K562 treated with DMSO at 1 percent for 12 hours (cell line): Measurements from ENCODE around the gene TTC24. TPM values are rescaled to one million over a fixed set of nuclear protein-coding genes. Genes with fewer than 3 reads are reported as not detected.

ENCODE experiments used
- total RNA-seq: library from RNA; unstranded; fragments of 300-600 nt; gene quantifications from 2 replicates; pipeline ENCODE4 v1.2.3, GENCODE V29; 2022; ENCODE audit not compliant: insufficient read depth

Gene TTC24
- not detected in 2 replicates for total RNA-seq

DNA sequence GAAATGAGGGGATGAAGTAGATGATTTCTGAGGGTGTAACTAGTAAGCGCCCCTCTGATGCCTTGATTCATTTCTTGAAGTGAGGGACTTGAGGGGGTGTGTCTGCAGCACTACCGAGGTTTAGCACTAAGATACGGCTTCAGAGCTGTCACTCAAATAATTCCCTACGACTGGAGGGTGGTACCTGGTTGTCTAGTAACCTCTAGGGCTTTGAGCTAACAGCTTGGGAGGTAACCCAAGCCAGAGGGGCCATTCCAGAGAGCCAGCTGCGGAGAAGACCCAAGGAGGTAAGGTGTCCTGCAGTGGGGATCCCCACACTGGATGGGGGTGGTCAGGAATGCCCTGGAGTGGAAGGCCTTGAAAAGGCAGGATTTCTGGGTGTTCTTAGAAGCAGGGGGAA is at the start of gene TTC24:
Gene TTC24 (plus strand): TSS at position 252 of the 400 bp plus-strand sequence. CDS start 1,642 bp downstream, outside the sequence.

DNA sequence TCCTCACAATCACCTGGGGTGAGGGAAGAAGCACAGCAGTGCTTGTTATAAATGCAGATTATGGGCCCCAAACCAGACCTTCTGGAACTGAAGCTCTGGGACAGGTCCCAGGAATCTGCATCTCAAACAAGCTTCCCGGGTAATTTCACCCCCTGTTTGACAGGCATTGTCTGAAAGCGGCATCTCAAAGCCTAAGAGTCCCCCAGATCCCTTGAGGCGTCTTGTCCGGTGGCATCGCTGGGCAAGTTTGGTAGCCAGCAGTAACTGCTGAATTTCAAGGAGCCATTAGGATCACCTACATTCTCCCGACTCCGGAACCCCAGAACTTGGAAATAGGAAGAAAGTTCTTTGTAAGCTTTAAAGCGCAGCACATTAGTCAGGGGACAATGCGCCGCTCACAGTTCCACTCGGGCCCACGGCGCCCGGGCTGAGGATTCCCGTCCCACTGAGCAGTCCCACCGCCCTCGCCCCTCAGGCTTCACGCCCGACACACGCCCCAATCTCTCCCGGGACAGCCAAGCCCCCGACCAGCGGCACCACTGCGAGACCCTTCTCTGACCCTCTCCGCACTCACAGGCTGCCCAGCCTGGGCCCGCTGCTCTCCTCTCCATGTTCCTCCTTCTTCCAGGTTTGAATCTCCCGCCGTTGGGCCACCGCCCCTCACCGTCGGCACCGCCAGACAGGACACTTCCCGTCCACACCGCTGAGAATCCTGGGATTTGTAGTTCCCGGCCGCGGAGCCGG is 7.4 kb upstream of the TTC24 start, which contains the start of gene IQGAP3:
Gene IQGAP3 (minus strand): TSS at position 647 of the 744 bp plus-strand sequence. CDS start 36 bp downstream, at position 611.

DNA sequence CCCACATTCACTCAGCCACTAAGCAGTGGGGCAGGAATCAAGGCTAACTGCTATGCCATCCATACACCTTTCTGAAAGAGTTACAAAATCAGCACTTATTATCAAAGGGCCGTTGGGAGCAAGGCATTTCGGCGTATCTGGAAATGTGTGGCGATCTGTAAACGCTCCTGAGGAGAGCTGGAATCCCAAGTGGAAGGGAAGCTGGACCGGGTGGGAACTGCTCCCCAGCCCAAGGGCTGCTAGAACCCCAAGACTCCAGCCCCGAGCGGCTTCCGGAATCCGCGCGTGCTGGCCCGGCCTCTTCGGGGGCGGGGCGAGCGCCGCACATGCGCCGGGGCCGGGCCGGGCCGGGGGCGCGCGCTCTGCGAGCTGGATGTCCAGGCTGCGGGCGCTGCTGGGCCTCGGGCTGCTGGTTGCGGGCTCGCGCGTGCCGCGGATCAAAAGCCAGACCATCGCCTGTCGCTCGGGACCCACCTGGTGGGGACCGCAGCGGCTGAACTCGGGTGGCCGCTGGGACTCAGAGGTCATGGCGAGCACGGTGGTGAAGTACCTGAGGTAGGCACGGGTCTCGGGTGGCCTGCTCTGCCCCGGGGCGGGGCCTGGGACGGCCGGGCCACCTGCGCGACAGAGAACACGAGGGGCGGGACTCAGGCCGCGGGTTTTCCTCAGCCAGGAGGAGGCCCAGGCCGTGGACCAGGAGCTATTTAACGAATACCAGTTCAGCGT is 12.1 kb downstream of the TTC24 start, which contains the start of gene NAXE:
Gene NAXE (plus strand): TSS at position 345 of the 726 bp plus-strand sequence. CDS start 29 bp downstream, at position 374.

DNA sequence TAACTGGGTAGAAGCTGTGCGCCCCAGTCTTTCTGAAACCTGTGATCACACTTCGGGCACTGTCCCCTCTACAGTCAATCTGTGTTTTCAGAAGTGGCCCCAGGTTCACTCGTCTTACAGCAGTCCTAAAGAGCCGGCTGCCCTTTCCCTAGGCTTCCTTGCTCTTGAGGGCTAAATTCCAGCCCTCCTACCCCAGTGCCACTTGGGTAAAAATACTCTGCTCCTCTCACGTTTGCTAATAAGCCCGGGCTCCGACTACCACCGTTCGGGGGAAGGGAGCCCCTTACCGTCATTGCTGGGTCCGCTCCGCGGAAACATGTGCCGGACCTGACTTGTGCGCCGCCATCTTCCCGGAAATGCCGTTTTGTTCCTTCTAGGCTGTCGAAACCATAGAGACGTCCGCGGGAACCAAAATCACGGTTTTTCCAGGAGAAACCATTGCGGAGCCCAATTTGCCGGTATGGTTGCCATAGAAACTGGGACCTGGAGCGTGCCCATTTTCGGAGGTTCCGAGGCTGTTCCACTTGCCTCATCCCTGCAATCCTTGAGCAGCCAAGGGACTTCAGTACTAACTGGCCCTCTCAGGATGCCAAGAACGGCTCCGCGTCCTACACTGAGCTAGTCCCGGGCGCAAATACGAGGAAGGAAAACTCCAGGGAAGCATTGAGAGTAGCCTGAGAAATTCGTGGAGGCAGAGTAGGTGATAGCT is 21.8 kb downstream of the TTC24 start, which contains the start of gene GPATCH4:
Gene GPATCH4 (minus strand): TSS at position 358 of the 709 bp plus-strand sequence.

DNA sequence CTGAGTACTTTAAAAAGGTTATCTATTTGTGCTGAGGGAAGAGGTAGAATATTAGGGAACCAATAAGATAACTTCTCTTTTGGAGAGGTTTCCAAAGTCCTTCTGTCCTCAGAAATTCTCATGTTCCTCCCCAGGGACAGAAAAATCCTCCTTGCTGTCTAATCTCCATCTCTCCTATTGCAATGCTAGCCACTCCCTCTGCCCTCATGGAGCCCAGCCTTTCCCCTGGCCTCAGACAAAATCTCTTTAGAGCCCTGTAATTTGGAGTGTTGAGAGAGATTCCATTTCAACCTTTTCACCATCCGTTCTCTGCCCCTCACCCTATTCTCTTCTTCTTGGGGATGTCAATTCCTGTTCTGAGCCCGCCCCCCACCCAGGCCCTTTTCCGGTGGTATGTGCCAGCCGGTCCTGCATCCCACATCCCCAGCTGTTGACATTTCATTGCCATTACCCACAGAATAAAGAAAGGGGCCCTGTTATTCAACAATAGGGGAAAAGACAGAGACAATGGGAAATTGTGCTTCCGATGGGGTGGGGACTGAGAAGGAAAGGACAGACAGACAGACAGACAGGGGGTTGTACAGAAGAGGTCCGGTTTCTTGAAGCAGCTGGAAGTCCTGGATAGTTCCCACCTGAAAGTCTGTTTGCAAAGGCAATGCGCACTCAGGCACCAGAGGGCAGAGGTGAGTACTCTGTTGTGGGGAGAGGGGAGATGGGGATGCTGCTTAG is 39.5 kb downstream of the TTC24 start, which contains the start of gene HAPLN2:
Gene HAPLN2 (plus strand): TSS at position 563 of the 729 bp plus-strand sequence. CDS start 4,076 bp downstream, outside the sequence.

Other genes starting within 250 kb of the TTC24 start
- gene CCT3, start 241.4 kb upstream of the TTC24 start, total RNA-seq = 311 and 326 TPM in 2 replicates
- gene TSACC, start 241.2 kb upstream of the TTC24 start, total RNA-seq = 3.8 TPM in 1 of 2 replicates, not detected in the other
- not detected in 2 replicates for gene RHBG, start 210.5 kb upstream of the TTC24 start, total RNA-seq
- 3.6 and 12.6 TPM in 2 replicates for gene MEF2D, start 78.9 kb upstream of the TTC24 start, total RNA-seq
- gene IQGAP3, start 7.2 kb upstream of the TTC24 start, total RNA-seq = 7.9 and 29.1 TPM in 2 replicates
- gene NAXE, start 12.1 kb downstream of the TTC24 start, total RNA-seq = 105 and 129 TPM in 2 replicates
- 10.7 and 21.3 TPM in 2 replicates for gene GPATCH4, start 21.8 kb downstream of the TTC24 start, total RNA-seq
- gene HAPLN2, start 39.7 kb downstream of the TTC24 start, total RNA-seq = 2.5 and 5.5 TPM in 2 replicates
- gene BCAN, start 62.4 kb downstream of the TTC24 start, total RNA-seq = 0.45 TPM in 1 of 2 replicates, not detected in the other
- gene NES, start 97.7 kb downstream of the TTC24 start, total RNA-seq = 3.9 and 7.5 TPM in 2 replicates
- 2.3 and 5.5 TPM in 2 replicates for gene CRABP2, start 125.9 kb downstream of the TTC24 start, total RNA-seq
- gene METTL25B, start 148.7 kb downstream of the TTC24 start, total RNA-seq = 64.9 and 67.8 TPM in 2 replicates
- gene ISG20L2, start 149.0 kb downstream of the TTC24 start, total RNA-seq = 23.3 and 39.7 TPM in 2 replicates
- 14.2 and 23.9 TPM in 2 replicates for gene MRPL24, start 161.4 kb downstream of the TTC24 start, total RNA-seq
- 104 and 121 TPM in 2 replicates for gene HDGF, start 172.0 kb downstream of the TTC24 start, total RNA-seq
- gene PRCC, start 187.8 kb downstream of the TTC24 start, total RNA-seq = 70.5 and 109 TPM in 2 replicates
- gene SH2D2A, start 237.1 kb downstream of the TTC24 start, total RNA-seq = 9.2 and 17.7 TPM in 2 replicates